GM23248 (cell line): ENCODE measurements around the gene NUP42. TPM values are rescaled to one million over a fixed set of nuclear protein-coding genes. Genes with fewer than 3 reads are reported as not detected.

ENCODE experiments used
- DNase-seq: peaks from one replicate; pipeline ENCODE4 v3.0.0-alpha.2; 2015
- H2AFZ ChIP-seq: fragments of 200-600 bp; sonication (generic); 2 replicates; pipeline ENCODE4 v1.6.1; 2016; ENCODE audit warnings: antibody characterized with exemption
- H3F3A ChIP-seq: fragments of 200-600 bp; sonication (generic); 2 replicates; pipeline ENCODE4 v1.6.1; 2016; ENCODE audit warnings: mild to moderate bottlenecking, antibody characterized with exemption, mixed run types; ENCODE audit not compliant: insufficient read depth
- H3K27ac ChIP-seq: fragments of 200-600 bp; sonication (generic); 2 replicates; pipeline ENCODE4 v1.5.1; 2016; ENCODE audit warnings: mild to moderate bottlenecking
- H3K27me3 ChIP-seq: fragments of 200-600 bp; sonication (generic); replicated peaks from 2 replicates; pipeline ENCODE4 v1.6.1; 2016; ENCODE audit warnings: mild to moderate bottlenecking; ENCODE audit not compliant: insufficient read depth
- H3K36me3 ChIP-seq: fragments of 200-600 bp; sonication (generic); 2 replicates; pipeline ENCODE4 v1.6.1; 2016; ENCODE audit warnings: low read depth, mild to moderate bottlenecking
- H3K4me1 ChIP-seq: fragments of 200-600 bp; sonication (generic); 2 replicates; pipeline ENCODE4 v1.6.1; 2016; ENCODE audit warnings: mild to moderate bottlenecking; ENCODE audit not compliant: insufficient read depth
- H3K4me2 ChIP-seq: fragments of 200-600 bp; sonication (generic); one replicate; pipeline ENCODE4 v1.6.1; 2016; ENCODE audit warnings: mild to moderate bottlenecking; ENCODE audit not compliant: unreplicated experiment
- H3K4me3 ChIP-seq: fragments of 200-600 bp; sonication (generic); 2 replicates; pipeline ENCODE4 v1.5.1; 2016; ENCODE audit warnings: mild to moderate bottlenecking
- H3K79me2 ChIP-seq: fragments of 200-600 bp; sonication (generic); 2 replicates; pipeline ENCODE4 v1.6.1; 2016; ENCODE audit warnings: mild to moderate bottlenecking; ENCODE audit not compliant: insufficient read depth
- H3K9ac ChIP-seq: fragments of 200-600 bp; sonication (generic); 2 replicates; pipeline ENCODE4 v1.6.1; 2016; ENCODE audit warnings: mild to moderate bottlenecking
- H3K9me2 ChIP-seq: fragments of 200-600 bp; sonication (generic); 2 replicates; pipeline ENCODE4 v1.6.1; 2016; ENCODE audit warnings: mixed run types, mild to moderate bottlenecking, moderate library complexity; ENCODE audit not compliant: insufficient read depth
- H3K9me3 ChIP-seq: fragments of 200-600 bp; sonication (generic); one replicate; pipeline ENCODE4 v1.6.1; 2017; ENCODE audit warnings: low read depth
- H4K20me1 ChIP-seq: fragments of 200-600 bp; sonication (generic); 2 replicates; pipeline ENCODE4 v1.6.0; 2016; ENCODE audit not compliant: insufficient read depth
- EZH2 ChIP-seq: fragments of 200-600 bp; sonication (generic); IDR thresholded peaks from 2 replicates; pipeline ENCODE4 v1.6.1; 2018; ENCODE audit warnings: antibody characterized with exemption, mild to moderate bottlenecking; ENCODE audit not compliant: insufficient read depth, poor library complexity, severe bottlenecking
- EZH2phosphoT487 ChIP-seq: fragments of 200-600 bp; sonication (generic); IDR thresholded peaks from 2 replicates; pipeline ENCODE4 v1.6.1; 2018; ENCODE audit warnings: antibody characterized with exemption, moderate library complexity, mild to moderate bottlenecking, low read depth; ENCODE audit not compliant: insufficient read depth
- WGBS, 2 experiments: methylation state at CpG; one replicate each; pipeline ENCODE4 v1.1.6; 2015 to 2017; ENCODE audit warnings: low lambda C conversion rate in 2 of 2, low coverage in 1 of 2; ENCODE audit errors: missing lambda C conversion rate in 2 of 2; 5-methylcytosine and 5-hydroxymethylcytosine counted together
- in situ Hi-C: fragments of 300-500 bp; cut with MboI; formaldehyde crosslinking; loops from 2 replicates; pipeline ENCODE4 v1.15.0; 2020
- polyA plus RNA-seq: library from polyadenylated mRNA; unstranded; fragments of >200 nt; fragmentation: Nextera tagmentation; extraction: Ambion mirVana; gene quantifications from 2 replicates; pipeline ENCODE4 v1.2.1, GENCODE V29; 2016
- total RNA-seq: library from RNA; depleted of rRNA; stranded (reverse); fragments of >200 nt; shearing (Covaris generic); gene quantifications from 2 replicates; pipeline ENCODE4 v1.2.3, GENCODE V29; 2014; rRNA removed

The NUP42 gene
- total and polyA plus RNA-seq, 2 experiments from 2014 or later = 27.1 to 34.2 TPM

- Histone ChIP-seq H3K4me1 (peaks cover 32% of the 10 kb centered on the region), H3F3A (peaks cover 35% of the 10 kb centered on the region), H3K9me2 (no peaks in the 10 kb centered on the region), H3K9ac (peak overlapping the region; percentile 76), H4K20me1 (no peaks in the 10 kb centered on the region), H3K9me3 (no peaks in the 10 kb centered on the region), H3K79me2 (peaks cover 11% of the 10 kb centered on the region; the same call in 1 of the 2 replicates), H3K4me2 (peak overlapping the region; percentile 88), H2AFZ (peak overlapping the region; percentile 99), H3K27ac (peak overlapping the region; percentile 78), H3K36me3 (no peaks in the 10 kb centered on the region), H3K4me3 (peak overlapping the region; percentile 73), H3K27me3 (no peaks in the 10 kb centered on the region)
- in situ Hi-C loops = loop anchor here (25.0 kb wide), 1 partner anchor 710 kb away; no protein-coding TSS in a partner anchor
- peak; percentile 63 for DNase-seq
- no peak for TF ChIP-seq EZH2phosphoT487
- TF ChIP-seq EZH2 = no peak
- 0 to 3% methylated on average over 42 to 52 of the region's 53 CpGs for WGBS, 2 experiments
Measured at GRCh38 chr7:23247603-23248335, 65.9 kb downstream of the NUP42 start.

DNA sequence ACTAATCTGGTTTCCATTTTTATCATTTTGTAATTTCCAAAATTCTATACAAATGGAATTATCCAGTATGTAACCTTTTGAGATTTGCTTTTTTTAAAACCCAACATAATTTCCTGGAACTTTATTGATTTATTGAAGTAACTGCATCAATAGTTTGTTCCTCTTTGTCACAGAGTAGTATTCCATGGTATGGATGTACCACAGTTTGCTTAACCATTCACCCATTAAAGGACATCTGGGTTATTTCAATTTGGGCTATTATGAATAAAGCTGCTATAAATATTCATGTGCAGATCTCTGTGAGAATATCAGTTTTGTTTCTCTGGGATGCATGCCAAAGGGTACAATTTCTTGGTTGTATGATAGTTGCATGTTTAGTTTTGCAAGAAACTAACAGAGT, 67.6 kb downstream of the NUP42 start:
- Histone ChIP-seq H3K9me3 (no peaks in the 10 kb centered on the region), H3F3A (peaks cover 29% of the 10 kb centered on the region), H3K4me2 (no peak overlapping the region), H3K36me3 (peaks cover 2% of the 10 kb centered on the region; the same call in 1 of the 2 replicates), H3K27ac (no peak overlapping the region), H3K9me2 (no peaks in the 10 kb centered on the region), H3K9ac (no peak overlapping the region), H3K79me2 (peaks cover 11% of the 10 kb centered on the region; the same call in 1 of the 2 replicates), H3K4me1 (peaks cover 25% of the 10 kb centered on the region), H4K20me1 (no peaks in the 10 kb centered on the region), H3K4me3 (no peak overlapping the region), H2AFZ (no peak overlapping the region), H3K27me3 (no peaks in the 10 kb centered on the region)
- in situ Hi-C loops = loop anchor here (25.0 kb wide), 1 partner anchor 712 kb away; no protein-coding TSS in a partner anchor
- no peak for TF ChIP-seq EZH2
- no peak for TF ChIP-seq EZH2phosphoT487
- no peak for DNase-seq

Other genes with a start within 250 kb of the NUP42 start
- gene HYCC1, start 167.9 kb upstream of the NUP42 start, total RNA-seq = 55.6 and 59.2 TPM in 2 replicates
- gene HYCC1, start 167.9 kb upstream of the NUP42 start, polyA plus RNA-seq = 56.9 and 62.9 TPM in 2 replicates
- 34.9 and 57.7 TPM in 2 replicates for gene KLHL7, start 76.3 kb upstream of the NUP42 start, total RNA-seq
- gene KLHL7, start 76.3 kb upstream of the NUP42 start, polyA plus RNA-seq = 33.9 and 39.6 TPM in 2 replicates
- 38.2 and 48.8 TPM in 2 replicates for gene GPNMB, start 64.7 kb downstream of the NUP42 start, total RNA-seq
- 42.5 and 43.2 TPM in 2 replicates for gene GPNMB, start 64.7 kb downstream of the NUP42 start, polyA plus RNA-seq
- 66.0 and 96.1 TPM in 2 replicates for gene MALSU1, start 117.3 kb downstream of the NUP42 start, total RNA-seq
- 135 and 136 TPM in 2 replicates for gene MALSU1, start 117.3 kb downstream of the NUP42 start, polyA plus RNA-seq